ENCODE data around the gene LMCD1.

- TF ChIP-seq POLR2A (IDR thresholded peaks at IDR 0.05) (no peak), CTCF (IDR thresholded peaks at IDR 0.05) (no peak), EP300 (IDR thresholded peaks at IDR 0.05) (no peak)
Measured at GRCh38 chr3:8579096-8579495, 77.5 kb downstream of the LMCD1 start.
